ENCODE measurements around the gene MYO18B.

DNA sequence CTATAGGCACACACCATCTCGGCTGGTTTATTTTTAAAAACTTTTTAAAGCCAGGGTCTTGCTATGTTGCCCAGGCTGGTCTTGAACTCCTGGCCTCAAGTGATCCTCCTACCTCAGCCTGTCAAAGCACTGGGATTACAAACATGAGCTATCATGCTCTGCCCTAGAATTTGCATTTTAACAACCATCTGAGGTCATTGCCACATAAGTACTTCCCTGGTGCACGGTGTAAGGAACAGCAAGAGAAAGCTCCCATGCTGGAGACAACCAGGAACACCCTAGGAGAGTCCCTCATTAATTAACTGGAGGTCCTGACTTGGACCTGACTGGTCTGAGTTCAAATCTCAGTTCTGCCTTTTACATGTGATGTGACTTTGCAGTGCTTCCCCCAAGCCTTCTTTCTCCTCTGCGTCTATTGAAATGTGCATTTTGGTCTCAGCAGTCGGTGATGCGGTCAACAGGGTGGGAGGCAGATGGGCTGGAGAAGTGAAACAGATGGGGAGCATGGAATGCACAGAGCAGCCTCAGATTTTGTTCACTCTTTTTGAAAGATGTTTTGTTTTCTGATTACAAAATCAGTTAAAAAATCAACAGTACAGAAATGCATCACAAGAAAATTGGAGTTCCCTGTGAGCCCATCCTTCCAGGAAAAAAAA, 146.5 kb downstream of the MYO18B start:
- TF ChIP-seq, protein P1, sequence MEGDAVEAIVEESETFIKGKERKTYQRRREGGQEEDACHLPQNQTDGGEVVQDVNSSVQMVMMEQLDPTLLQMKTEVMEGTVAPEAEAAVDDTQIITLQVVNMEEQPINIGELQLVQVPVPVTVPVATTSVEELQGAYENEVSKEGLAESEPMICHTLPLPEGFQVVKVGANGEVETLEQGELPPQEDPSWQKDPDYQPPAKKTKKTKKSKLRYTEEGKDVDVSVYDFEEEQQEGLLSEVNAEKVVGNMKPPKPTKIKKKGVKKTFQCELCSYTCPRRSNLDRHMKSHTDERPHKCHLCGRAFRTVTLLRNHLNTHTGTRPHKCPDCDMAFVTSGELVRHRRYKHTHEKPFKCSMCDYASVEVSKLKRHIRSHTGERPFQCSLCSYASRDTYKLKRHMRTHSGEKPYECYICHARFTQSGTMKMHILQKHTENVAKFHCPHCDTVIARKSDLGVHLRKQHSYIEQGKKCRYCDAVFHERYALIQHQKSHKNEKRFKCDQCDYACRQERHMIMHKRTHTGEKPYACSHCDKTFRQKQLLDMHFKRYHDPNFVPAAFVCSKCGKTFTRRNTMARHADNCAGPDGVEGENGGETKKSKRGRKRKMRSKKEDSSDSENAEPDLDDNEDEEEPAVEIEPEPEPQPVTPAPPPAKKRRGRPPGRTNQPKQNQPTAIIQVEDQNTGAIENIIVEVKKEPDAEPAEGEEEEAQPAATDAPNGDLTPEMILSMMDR (IDR thresholded peaks at IDR 0.05; ENCODE audit: insufficient read depth, low read length), result no peak
- TF ChIP-seq, protein P2, sequence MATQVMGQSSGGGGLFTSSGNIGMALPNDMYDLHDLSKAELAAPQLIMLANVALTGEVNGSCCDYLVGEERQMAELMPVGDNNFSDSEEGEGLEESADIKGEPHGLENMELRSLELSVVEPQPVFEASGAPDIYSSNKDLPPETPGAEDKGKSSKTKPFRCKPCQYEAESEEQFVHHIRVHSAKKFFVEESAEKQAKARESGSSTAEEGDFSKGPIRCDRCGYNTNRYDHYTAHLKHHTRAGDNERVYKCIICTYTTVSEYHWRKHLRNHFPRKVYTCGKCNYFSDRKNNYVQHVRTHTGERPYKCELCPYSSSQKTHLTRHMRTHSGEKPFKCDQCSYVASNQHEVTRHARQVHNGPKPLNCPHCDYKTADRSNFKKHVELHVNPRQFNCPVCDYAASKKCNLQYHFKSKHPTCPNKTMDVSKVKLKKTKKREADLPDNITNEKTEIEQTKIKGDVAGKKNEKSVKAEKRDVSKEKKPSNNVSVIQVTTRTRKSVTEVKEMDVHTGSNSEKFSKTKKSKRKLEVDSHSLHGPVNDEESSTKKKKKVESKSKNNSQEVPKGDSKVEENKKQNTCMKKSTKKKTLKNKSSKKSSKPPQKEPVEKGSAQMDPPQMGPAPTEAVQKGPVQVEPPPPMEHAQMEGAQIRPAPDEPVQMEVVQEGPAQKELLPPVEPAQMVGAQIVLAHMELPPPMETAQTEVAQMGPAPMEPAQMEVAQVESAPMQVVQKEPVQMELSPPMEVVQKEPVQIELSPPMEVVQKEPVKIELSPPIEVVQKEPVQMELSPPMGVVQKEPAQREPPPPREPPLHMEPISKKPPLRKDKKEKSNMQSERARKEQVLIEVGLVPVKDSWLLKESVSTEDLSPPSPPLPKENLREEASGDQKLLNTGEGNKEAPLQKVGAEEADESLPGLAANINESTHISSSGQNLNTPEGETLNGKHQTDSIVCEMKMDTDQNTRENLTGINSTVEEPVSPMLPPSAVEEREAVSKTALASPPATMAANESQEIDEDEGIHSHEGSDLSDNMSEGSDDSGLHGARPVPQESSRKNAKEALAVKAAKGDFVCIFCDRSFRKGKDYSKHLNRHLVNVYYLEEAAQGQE (IDR thresholded peaks at IDR 0.05; ENCODE audit: insufficient replicate concordance, low read depth), result no peak
- TF ChIP-seq SPI1 (IDR thresholded peaks at IDR 0.05; ENCODE audit: borderline replicate concordance, low read depth) (no peak), POLR2AphosphoS5 (IDR thresholded peaks at IDR 0.05; ENCODE audit: low read depth) (no peak), GABPA (IDR thresholded peaks at IDR 0.05; ENCODE audit: low read depth) (no peak)
